GM19395 (cell line): Measurements from ENCODE around the gene RAB37.

ENCODE experiments used
- ATAC-seq: cut with Tn5 transposase; IDR thresholded peaks from one replicate; pipeline ENCODE4 v1.9.1; 2021; ENCODE audit warnings: mild to moderate bottlenecking, moderate library complexity; ENCODE audit not compliant: unreplicated experiment

RAB37 gene

GRCh38 chr17:74776990-74777389 is 39.9 kb downstream of the RAB37 start:
- no peak for ATAC-seq

- ATAC-seq = no peak
Measured at GRCh38 chr17:74777901-74778515, 41.0 kb downstream of the RAB37 start.

- ATAC-seq = no peak
Measured at GRCh38 chr17:74778960-74779359, 41.9 kb downstream of the RAB37 start.

- no peak for ATAC-seq
Measured at GRCh38 chr17:74779501-74779900, 42.4 kb downstream of the RAB37 start.

- ATAC-seq = peak; percentile 70
Measured at GRCh38 chr17:74779948-74780400, 42.9 kb downstream of the RAB37 start.

GRCh38 chr17:74780443-74781238 is 43.6 kb downstream of the RAB37 start:
- no peak for ATAC-seq

- ATAC-seq = no peak
Measured at GRCh38 chr17:74782571-74782970, 45.5 kb downstream of the RAB37 start.

GRCh38 chr17:74784125-74784810 is 47.2 kb downstream of the RAB37 start:
- no peak for ATAC-seq

- ATAC-seq = no peak
Measured at GRCh38 chr17:74785096-74785980, 48.3 kb downstream of the RAB37 start.

GRCh38 chr17:74785981-74786360 is 48.9 kb downstream of the RAB37 start:
- ATAC-seq = no peak

GRCh38 chr17:74786431-74787055 is 49.5 kb downstream of the RAB37 start:
- no peak for ATAC-seq

- ATAC-seq = no peak
Measured at GRCh38 chr17:74790161-74791058, 53.4 kb downstream of the RAB37 start.

- ATAC-seq = no peak
Measured at GRCh38 chr17:74792586-74793105, 55.6 kb downstream of the RAB37 start.

- ATAC-seq = no peak
Measured at GRCh38 chr17:74795327-74796020, 58.4 kb downstream of the RAB37 start.

- ATAC-seq = no peak
Measured at GRCh38 chr17:74796211-74796610, 59.2 kb downstream of the RAB37 start.

GRCh38 chr17:74796866-74797265 is 59.8 kb downstream of the RAB37 start:
- no peak for ATAC-seq
